Keratinocyte (primary cell): ENCODE measurements around the gene BRI3BP. TPM values are rescaled to one million over a fixed set of nuclear protein-coding genes. Genes with fewer than 3 reads are reported as not detected.

Experiments
- DNase-seq: peaks from one replicate; pipeline ENCODE4 v3.0.0-alpha.2; 2011; ENCODE audit warnings: low read depth, missing footprints, low spot score
- FAIRE-seq: peaks from 2 replicates; lab custom pipeline; 2011; peaks lifted over from hg19 to GRCh38; lab: Jason Lieb, UNC
- H2AFZ ChIP-seq: 2 replicates; pipeline ENCODE4 v1.6.0; 2012; ENCODE audit warnings: low read length, control low read depth, inconsistent platforms; ENCODE audit not compliant: control insufficient read depth
- H3K27ac ChIP-seq: 2 replicates; pipeline ENCODE4 v1.5.1; 2011; ENCODE audit warnings: low read length; ENCODE audit not compliant: control insufficient read depth, insufficient read depth
- H3K27me3 ChIP-seq: 3 replicates; pipeline ENCODE4 v1.6.0; 2011; ENCODE audit warnings: low read length; ENCODE audit not compliant: control insufficient read depth, insufficient read depth; ENCODE audit errors: extremely low read depth
- H3K36me3 ChIP-seq, 2 experiments: 2 replicates in 1 of 2; 3 replicates in 1 of 2; pipeline ENCODE4 v1.5.1; 2011; ENCODE audit warnings: low read length in 2 of 2, mild to moderate bottlenecking in 1 of 2; ENCODE audit not compliant: control insufficient read depth in 2 of 2, insufficient read depth in 2 of 2; ENCODE audit errors: extremely low read depth in 1 of 2
- H3K4me1 ChIP-seq: 3 replicates; pipeline ENCODE4 v1.5.1; 2011; ENCODE audit warnings: low read length; ENCODE audit not compliant: control insufficient read depth, insufficient read depth; ENCODE audit errors: extremely low read depth
- H3K4me2 ChIP-seq: 3 replicates; pipeline ENCODE4 v1.6.0; 2011; ENCODE audit warnings: low read depth, low read length; ENCODE audit not compliant: control insufficient read depth, insufficient read depth; ENCODE audit errors: extremely low read depth
- H3K4me3 ChIP-seq, 3 experiments: fragments of 200-600 bp in 1 of 3; sonication (generic) in 1 of 3; 2 replicates in 2 of 3; 3 replicates in 1 of 3; pipeline ENCODE4 v1.5.1; 2011 to 2016; ENCODE audit warnings: low read length in 3 of 3, mild to moderate bottlenecking in 3 of 3, control low read depth in 2 of 3, inconsistent platforms in 1 of 3, low read depth in 1 of 3, mixed read lengths in 1 of 3, mixed run types in 1 of 3, moderate library complexity in 1 of 3; ENCODE audit not compliant: control insufficient read depth in 2 of 3, insufficient read depth in 2 of 3; ENCODE audit errors: extremely low read depth in 1 of 3
- H3K79me2 ChIP-seq: 2 replicates; pipeline ENCODE4 v1.6.0; 2012; ENCODE audit warnings: low read length; ENCODE audit not compliant: control insufficient read depth, insufficient read depth
- H3K9ac ChIP-seq: 3 replicates; pipeline ENCODE4 v1.6.0; 2011; ENCODE audit warnings: low read length; ENCODE audit not compliant: control insufficient read depth, insufficient read depth; ENCODE audit errors: extremely low read depth
- H3K9me1 ChIP-seq: 3 replicates; pipeline ENCODE4 v1.6.0; 2011; ENCODE audit warnings: low read length; ENCODE audit not compliant: control insufficient read depth, insufficient read depth; ENCODE audit errors: extremely low read depth
- H3K9me3 ChIP-seq: 2 replicates; pipeline ENCODE4 v1.5.1; 2012; ENCODE audit warnings: low read depth, low read length; ENCODE audit not compliant: control insufficient read depth
- H4K20me1 ChIP-seq: 3 replicates; pipeline ENCODE4 v1.6.0; 2011; ENCODE audit warnings: low read length; ENCODE audit not compliant: control insufficient read depth, insufficient read depth; ENCODE audit errors: extremely low read depth
- EZH2 ChIP-seq: IDR thresholded peaks from one replicate; pipeline ENCODE4 v1.6.1; 2012; ENCODE audit warnings: inconsistent platforms, mild to moderate bottlenecking, low read length, moderate library complexity
- dilution Hi-C: fragments of 300-500 bp; cut with MboI; formaldehyde crosslinking; loops from one replicate; pipeline ENCODE4 v1.7.0; 2020; ENCODE audit warnings: low sequenced_read_pairs; ENCODE audit not compliant: extremely low pct_ligation_motif_present
- polyA plus RNA-seq, 5 experiments: library from polyadenylated mRNA; depleted of rRNA in 3 of 5; stranded (reverse) in 3 of 5; stranded (forward) in 1 of 5; unstranded in 1 of 5; fragments of >200 nt; gene quantifications; 1 replicate in 1 of 5; 2 replicates in 3 of 5; 3 replicates in 1 of 5; pipeline versions ENCODE4 v1.2.1 to v1.2.3, GENCODE V29; 2011 to 2012; ENCODE audit warnings: missing spikeins in 2 of 5, low read depth in 1 of 5, low replicate concordance in 1 of 5
- TF ChIP-seq, protein P1 (sequence below), 3 experiments: IDR thresholded peaks in 1 of 3; conservative IDR thresholded peaks in 1 of 3; optimal IDR thresholded peaks in 1 of 3; 2 replicates in 2 of 3; 3 replicates in 1 of 3; pipeline versions ENCODE3 to v1.5.1; 2011; ENCODE audit warnings: low read length in 3 of 3, mild to moderate bottlenecking in 3 of 3, moderate library complexity in 2 of 3, control low read depth in 1 of 3, inconsistent platforms in 1 of 3; ENCODE audit not compliant: insufficient read depth in 2 of 3; ENCODE audit errors: extremely low read depth in 1 of 3

Gene BRI3BP
- polyA plus RNA-seq, 1 donor (not counting 4 experiments of a cell fraction or from before 2014, with no cell fraction given) = 11.6 TPM

DNA sequence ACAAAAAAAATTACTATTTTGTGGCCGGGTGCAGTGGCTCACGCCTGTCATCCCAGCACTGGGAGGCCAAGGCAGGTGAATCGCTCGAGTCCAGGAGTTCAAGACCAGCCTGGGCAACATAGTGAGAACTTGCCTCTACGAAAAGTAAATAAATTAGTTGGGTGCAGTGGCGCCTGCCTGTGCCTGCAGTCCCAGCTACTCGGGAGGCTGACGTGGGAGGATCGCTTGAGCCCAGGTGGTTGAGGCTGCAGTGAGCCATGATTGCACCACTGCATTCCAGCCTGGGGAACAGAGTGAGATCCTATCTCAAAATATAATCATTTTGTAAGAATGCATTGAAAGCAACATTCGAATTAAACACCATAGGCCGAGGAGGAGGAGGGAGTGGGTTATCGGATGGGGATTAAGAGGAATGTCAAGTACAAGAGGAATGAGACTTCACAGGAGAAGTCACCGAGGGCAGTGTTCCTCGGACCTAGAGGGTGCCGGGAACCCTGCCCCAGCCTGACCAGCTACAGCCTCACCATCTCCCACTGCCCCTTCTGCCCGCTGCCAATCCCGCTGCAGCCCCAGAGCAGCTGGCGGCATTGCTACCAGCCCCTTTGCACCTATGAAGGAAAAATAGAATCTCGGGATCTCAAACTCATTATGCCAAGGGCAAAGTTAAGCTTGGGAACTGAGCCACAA lies 39.2 kb downstream of the BRI3BP start:
- H3K27me3 ChIP-seq = no peaks in the 10 kb centered on the region

DNA sequence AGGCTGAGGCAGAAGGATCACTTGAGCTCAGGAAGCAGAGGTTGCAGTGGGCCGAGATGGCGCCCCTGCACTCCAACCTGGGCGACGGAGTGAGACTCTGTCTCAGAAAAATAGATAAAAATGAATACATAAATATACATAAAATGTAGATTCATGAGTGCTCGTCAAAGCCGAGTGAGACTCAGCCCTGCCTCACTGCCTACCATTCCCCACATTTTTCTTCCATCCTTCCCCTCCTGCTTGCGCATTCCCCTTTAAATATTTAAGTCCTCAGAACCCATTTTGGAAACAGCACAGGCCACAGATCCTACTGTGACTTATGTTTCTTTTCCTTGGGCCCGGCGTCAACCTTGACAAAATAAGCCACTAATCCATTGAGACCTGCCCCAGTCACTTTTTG lies 39.8 kb downstream of the BRI3BP start:
- TF ChIP-seq, protein P1, sequence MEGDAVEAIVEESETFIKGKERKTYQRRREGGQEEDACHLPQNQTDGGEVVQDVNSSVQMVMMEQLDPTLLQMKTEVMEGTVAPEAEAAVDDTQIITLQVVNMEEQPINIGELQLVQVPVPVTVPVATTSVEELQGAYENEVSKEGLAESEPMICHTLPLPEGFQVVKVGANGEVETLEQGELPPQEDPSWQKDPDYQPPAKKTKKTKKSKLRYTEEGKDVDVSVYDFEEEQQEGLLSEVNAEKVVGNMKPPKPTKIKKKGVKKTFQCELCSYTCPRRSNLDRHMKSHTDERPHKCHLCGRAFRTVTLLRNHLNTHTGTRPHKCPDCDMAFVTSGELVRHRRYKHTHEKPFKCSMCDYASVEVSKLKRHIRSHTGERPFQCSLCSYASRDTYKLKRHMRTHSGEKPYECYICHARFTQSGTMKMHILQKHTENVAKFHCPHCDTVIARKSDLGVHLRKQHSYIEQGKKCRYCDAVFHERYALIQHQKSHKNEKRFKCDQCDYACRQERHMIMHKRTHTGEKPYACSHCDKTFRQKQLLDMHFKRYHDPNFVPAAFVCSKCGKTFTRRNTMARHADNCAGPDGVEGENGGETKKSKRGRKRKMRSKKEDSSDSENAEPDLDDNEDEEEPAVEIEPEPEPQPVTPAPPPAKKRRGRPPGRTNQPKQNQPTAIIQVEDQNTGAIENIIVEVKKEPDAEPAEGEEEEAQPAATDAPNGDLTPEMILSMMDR (optimal IDR thresholded peaks at IDR 0.05 in 1 of 3, IDR thresholded peaks at IDR 0.05 in 1 of 3, conservative IDR thresholded peaks at IDR 0.05 in 1 of 3; ENCODE audit: extremely low read depth in 1 of 3, insufficient read depth in 2 of 3, low read length in 3 of 3) = no peak
- TF ChIP-seq EZH2 = no peak
- H3K27me3 ChIP-seq = no peaks in the 10 kb centered on the region
- no peaks in the 10 kb centered on the region for H3K79me2 ChIP-seq
- H3K9ac ChIP-seq = no peak overlapping the region
- H3K9me3 ChIP-seq = no peaks in the 10 kb centered on the region
- H3K27ac ChIP-seq = no peak overlapping the region
- H3K9me1 ChIP-seq = no peaks in the 10 kb centered on the region
- no peaks in the 10 kb centered on the region for H4K20me1 ChIP-seq
- H3K36me3 ChIP-seq = peaks cover 0 to 1% of the 10 kb centered on the region in 2 experiments
- H3K4me1 ChIP-seq = no peaks in the 10 kb centered on the region
- FAIRE-seq = no peak
- no peak overlapping the region for H3K4me2 ChIP-seq
- dilution Hi-C loops = no loop called here
- H2AFZ ChIP-seq = no peak overlapping the region
- H3K4me3 ChIP-seq = no peak overlapping the region
- no peak for DNase-seq

More for the DNA sequence above, 39.2 kb downstream of the BRI3BP start:
- H2AFZ ChIP-seq = no peak overlapping the region
- FAIRE-seq (no peak), DNase-seq (no peak)
- peaks cover 0 to 1% of the 10 kb centered on the region in 2 experiments for H3K36me3 ChIP-seq
- no peak overlapping the region for H3K4me2 ChIP-seq
- dilution Hi-C loops = no loop called here
- no peak for TF ChIP-seq EZH2
- TF ChIP-seq, protein P1 (optimal IDR thresholded peaks at IDR 0.05 in 1 of 3, IDR thresholded peaks at IDR 0.05 in 1 of 3, conservative IDR thresholded peaks at IDR 0.05 in 1 of 3; ENCODE audit: extremely low read depth in 1 of 3, insufficient read depth in 2 of 3, low read length in 3 of 3) = no peak
- no peak overlapping the region for H3K9ac ChIP-seq
- H3K9me1 ChIP-seq = no peaks in the 10 kb centered on the region
- no peaks in the 10 kb centered on the region for H4K20me1 ChIP-seq
- no peak overlapping the region for H3K27ac ChIP-seq
- H3K79me2 ChIP-seq = no peaks in the 10 kb centered on the region
- no peaks in the 10 kb centered on the region for H3K4me1 ChIP-seq
- H3K4me3 ChIP-seq = no peak overlapping the region
- H3K9me3 ChIP-seq = no peaks in the 10 kb centered on the region
